Suprapubic skin (tissue), 4 donors: Measurements from ENCODE around the gene EMCN. TPM values are rescaled to one million over a fixed set of nuclear protein-coding genes. Genes with fewer than 3 reads are reported as not detected.

Experiments used
- DNase-seq, 2 donors: peaks; one replicate each; pipeline ENCODE4 v3.0.0-alpha.2; 2019; ENCODE audit warnings: low spot score in 2 of 2
- H3K27ac ChIP-seq: fragments of 200-600 bp; sonication (generic); one replicate; pipeline ENCODE4 v1.5.1; 2019
- H3K27me3 ChIP-seq: fragments of 200-600 bp; sonication (generic); one replicate; pipeline ENCODE4 v1.5.1; 2019
- H3K36me3 ChIP-seq: fragments of 200-600 bp; sonication (generic); one replicate; pipeline ENCODE4 v1.5.1; 2019
- H3K4me1 ChIP-seq: fragments of 200-600 bp; sonication (generic); one replicate; pipeline ENCODE4 v1.5.1; 2019
- H3K4me3 ChIP-seq: fragments of 200-600 bp; sonication (generic); one replicate; pipeline ENCODE4 v1.5.1; 2019; ENCODE audit warnings: mild to moderate bottlenecking
- H3K9me3 ChIP-seq: fragments of 200-600 bp; sonication (generic); one replicate; pipeline ENCODE4 v1.5.1; 2019
- CTCF ChIP-seq, 2 donors: fragments of 200-600 bp in 1 of 2; fragments of 450-650 bp in 1 of 2; sonication (generic) in 1 of 2; IDR thresholded peaks; one replicate each; pipeline ENCODE4 v1.5.1; 2016 to 2019; ENCODE audit warnings: antibody characterized with exemption in 2 of 2, mild to moderate bottlenecking in 1 of 2, moderate library complexity in 1 of 2
- EP300 ChIP-seq: sonication (generic); formaldehyde crosslinking; IDR thresholded peaks from one replicate; pipeline ENCODE4 v1.6.1; 2017; ENCODE audit warnings: antibody characterized with exemption
- POLR2A ChIP-seq, 2 donors: fragments of 450-650 bp; IDR thresholded peaks; one replicate each; pipeline ENCODE4 v1.6.1; 2017; ENCODE audit warnings: antibody characterized with exemption in 2 of 2, mild to moderate bottlenecking in 2 of 2, moderate library complexity in 2 of 2
- POLR2AphosphoS5 ChIP-seq, 3 donors: sonication (generic); formaldehyde crosslinking; IDR thresholded peaks; one replicate each; pipeline ENCODE4 v1.6.1; 2017; ENCODE audit warnings: antibody characterized with exemption in 3 of 3
- WGBS: methylation state at CpG from one replicate; pipeline ENCODE4 v1.1.5; 2018; 5-methylcytosine and 5-hydroxymethylcytosine counted together
- total RNA-seq, 4 donors: library from RNA; depleted of rRNA; stranded (reverse); fragments of >200 nt; gene quantifications; one replicate each; pipeline ENCODE4 v1.1.0, GENCODE V29; 2016

The EMCN gene
- total RNA-seq = 10 to 100 TPM in 2 of 4 donors, 1 to 10 TPM in 2; 5.3 to 22.7 (median 10.2) TPM

- H3K36me3 ChIP-seq = no peaks in the 10 kb centered on the region
- peaks cover 5% of the 10 kb centered on the region for H3K4me1 ChIP-seq
- WGBS = 35% methylated on average over 3 of the region's 3 CpGs
- TF ChIP-seq POLR2AphosphoS5 (IDR thresholded peaks at IDR 0.05) = no peak
- no peak for TF ChIP-seq CTCF (IDR thresholded peaks at IDR 0.05)
- TF ChIP-seq EP300 = no peak
- no peak for TF ChIP-seq POLR2A (IDR thresholded peaks at IDR 0.05)
- no peaks in the 10 kb centered on the region for H3K9me3 ChIP-seq
- no peak for DNase-seq
- H3K27me3 ChIP-seq = no peaks in the 10 kb centered on the region
- peak within 1 kb of the TSS; percentile 52 for H3K27ac ChIP-seq
- H3K4me3 ChIP-seq = peak within 1 kb of the TSS; percentile 36
Measured at GRCh38 chr4:100517864-100518341, at the start of gene EMCN. TSS of gene EMCN (minus strand) at chr4:100518022. CDS start at chr4:100517914, 108 bp downstream.

- no peak for DNase-seq
- TF ChIP-seq CTCF (IDR thresholded peaks at IDR 0.05) = no peak
- TF ChIP-seq EP300 = no peak
- no peak for TF ChIP-seq POLR2AphosphoS5 (IDR thresholded peaks at IDR 0.05)
- TF ChIP-seq POLR2A (IDR thresholded peaks at IDR 0.05) = no peak
- Histone ChIP-seq H3K27ac (no peak overlapping the region), H3K27me3 (no peaks in the 10 kb centered on the region), H3K4me3 (no peak overlapping the region), H3K36me3 (no peaks in the 10 kb centered on the region), H3K9me3 (no peaks in the 10 kb centered on the region), H3K4me1 (no peaks in the 10 kb centered on the region)
- WGBS = 60% methylated on average over 3 of the region's 3 CpGs
Measured at GRCh38 chr4:100566396-100566795, 48.6 kb upstream of the EMCN start.

- 75% methylated on average over 2 of the region's 2 CpGs for WGBS
- no peaks in the 10 kb centered on the region for H3K36me3 ChIP-seq
- no peaks in the 10 kb centered on the region for H3K4me1 ChIP-seq
- no peak overlapping the region for H3K4me3 ChIP-seq
- no peaks in the 10 kb centered on the region for H3K9me3 ChIP-seq
- TF ChIP-seq POLR2A (IDR thresholded peaks at IDR 0.05) = no peak
- TF ChIP-seq POLR2AphosphoS5 (IDR thresholded peaks at IDR 0.05) = no peak
- no peak for TF ChIP-seq EP300
- no peak for TF ChIP-seq CTCF (IDR thresholded peaks at IDR 0.05)
- no peak overlapping the region for H3K27ac ChIP-seq
- DNase-seq = no peak
- H3K27me3 ChIP-seq = no peaks in the 10 kb centered on the region
Measured at GRCh38 chr4:100557306-100557705, 39.5 kb upstream of the EMCN start.

- DNase-seq = no peak
- TF ChIP-seq EP300 (no peak), POLR2AphosphoS5 (IDR thresholded peaks at IDR 0.05) (no peak), POLR2A (IDR thresholded peaks at IDR 0.05) (no peak), CTCF (IDR thresholded peaks at IDR 0.05) (no peak)
- Histone ChIP-seq H3K27ac (no peak overlapping the region), H3K9me3 (no peaks in the 10 kb centered on the region), H3K36me3 (no peaks in the 10 kb centered on the region), H3K4me3 (no peak overlapping the region), H3K27me3 (no peaks in the 10 kb centered on the region), H3K4me1 (no peaks in the 10 kb centered on the region)
- WGBS = 57% methylated on average over 2 of the region's 2 CpGs
Measured at GRCh38 chr4:100555611-100556337, 38.0 kb upstream of the EMCN start.

- no peaks in the 10 kb centered on the region for H3K36me3 ChIP-seq
- no peaks in the 10 kb centered on the region for H3K9me3 ChIP-seq
- no peak overlapping the region for H3K27ac ChIP-seq
- no peaks in the 10 kb centered on the region for H3K27me3 ChIP-seq
- no peak for DNase-seq
- WGBS = 41% methylated on average over 1 of the region's 1 CpG
- no peak for TF ChIP-seq CTCF (IDR thresholded peaks at IDR 0.05)
- no peak for TF ChIP-seq POLR2A (IDR thresholded peaks at IDR 0.05)
- no peak for TF ChIP-seq POLR2AphosphoS5 (IDR thresholded peaks at IDR 0.05)
- TF ChIP-seq EP300 = no peak
- no peaks in the 10 kb centered on the region for H3K4me1 ChIP-seq
- no peak overlapping the region for H3K4me3 ChIP-seq
Measured at GRCh38 chr4:100548200-100548560, 30.4 kb upstream of the EMCN start.
